ENCODE data around the gene ENPP5. TPM values are rescaled to one million over a fixed set of nuclear protein-coding genes. Genes with fewer than 3 reads are reported as not detected.

The ENPP5 gene, protein sequence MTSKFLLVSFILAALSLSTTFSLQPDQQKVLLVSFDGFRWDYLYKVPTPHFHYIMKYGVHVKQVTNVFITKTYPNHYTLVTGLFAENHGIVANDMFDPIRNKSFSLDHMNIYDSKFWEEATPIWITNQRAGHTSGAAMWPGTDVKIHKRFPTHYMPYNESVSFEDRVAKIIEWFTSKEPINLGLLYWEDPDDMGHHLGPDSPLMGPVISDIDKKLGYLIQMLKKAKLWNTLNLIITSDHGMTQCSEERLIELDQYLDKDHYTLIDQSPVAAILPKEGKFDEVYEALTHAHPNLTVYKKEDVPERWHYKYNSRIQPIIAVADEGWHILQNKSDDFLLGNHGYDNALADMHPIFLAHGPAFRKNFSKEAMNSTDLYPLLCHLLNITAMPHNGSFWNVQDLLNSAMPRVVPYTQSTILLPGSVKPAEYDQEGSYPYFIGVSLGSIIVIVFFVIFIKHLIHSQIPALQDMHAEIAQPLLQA
- total RNA-seq (2022; extraction: Qiagen RNA extraction; ENCODE audit: low read depth) = not detected in 5 replicates

DNA sequence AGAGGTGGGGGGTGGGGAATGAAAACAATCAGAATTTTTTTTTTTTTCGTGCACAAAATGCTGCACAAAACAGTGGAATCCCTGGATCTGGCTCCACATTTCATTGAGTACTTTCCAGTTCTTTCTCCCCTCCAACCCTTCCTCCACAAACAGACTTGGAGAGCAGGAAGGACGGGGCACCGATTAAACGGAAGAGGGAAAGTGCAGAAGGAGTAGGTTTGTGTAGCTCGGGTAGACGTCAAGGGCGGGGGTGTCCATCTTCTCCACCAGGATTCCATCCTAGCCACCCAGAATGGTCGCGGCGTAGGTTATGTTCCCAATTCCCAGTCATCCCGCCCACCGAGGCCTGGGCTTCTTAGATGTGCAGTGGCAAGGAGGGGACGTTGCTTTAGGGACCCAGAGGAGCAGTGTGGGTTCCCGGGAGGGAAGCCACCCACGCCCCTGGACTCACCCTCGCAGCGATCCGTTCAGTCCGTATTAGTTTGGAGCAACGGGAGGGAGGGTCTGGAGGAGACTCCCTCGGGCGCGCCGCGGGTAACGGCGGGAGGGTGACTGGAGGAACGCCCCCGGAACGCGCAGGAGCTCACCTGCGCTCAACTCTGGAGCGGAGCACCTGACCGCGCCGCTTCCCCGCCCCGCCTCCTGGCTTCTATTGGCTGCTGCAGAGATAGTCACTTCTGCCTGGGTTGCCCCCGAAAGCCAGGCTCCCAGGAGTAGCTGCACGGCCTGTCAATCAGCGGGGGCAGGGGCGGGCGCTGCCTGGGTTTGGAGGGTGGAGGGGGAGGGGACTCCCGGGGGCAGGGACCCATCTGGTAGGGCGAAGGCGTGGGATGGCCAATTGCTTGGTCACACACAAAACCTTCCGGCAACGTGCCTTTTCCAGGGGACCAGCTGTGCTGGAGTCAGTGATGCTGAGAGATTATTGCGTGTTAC, at the start of gene ENPP5:
Gene ENPP5, minus strand, starts transcription at position 624 of the 933 bp plus-strand sequence. CDS start 2,718 bp downstream, outside the sequence.

DNA sequence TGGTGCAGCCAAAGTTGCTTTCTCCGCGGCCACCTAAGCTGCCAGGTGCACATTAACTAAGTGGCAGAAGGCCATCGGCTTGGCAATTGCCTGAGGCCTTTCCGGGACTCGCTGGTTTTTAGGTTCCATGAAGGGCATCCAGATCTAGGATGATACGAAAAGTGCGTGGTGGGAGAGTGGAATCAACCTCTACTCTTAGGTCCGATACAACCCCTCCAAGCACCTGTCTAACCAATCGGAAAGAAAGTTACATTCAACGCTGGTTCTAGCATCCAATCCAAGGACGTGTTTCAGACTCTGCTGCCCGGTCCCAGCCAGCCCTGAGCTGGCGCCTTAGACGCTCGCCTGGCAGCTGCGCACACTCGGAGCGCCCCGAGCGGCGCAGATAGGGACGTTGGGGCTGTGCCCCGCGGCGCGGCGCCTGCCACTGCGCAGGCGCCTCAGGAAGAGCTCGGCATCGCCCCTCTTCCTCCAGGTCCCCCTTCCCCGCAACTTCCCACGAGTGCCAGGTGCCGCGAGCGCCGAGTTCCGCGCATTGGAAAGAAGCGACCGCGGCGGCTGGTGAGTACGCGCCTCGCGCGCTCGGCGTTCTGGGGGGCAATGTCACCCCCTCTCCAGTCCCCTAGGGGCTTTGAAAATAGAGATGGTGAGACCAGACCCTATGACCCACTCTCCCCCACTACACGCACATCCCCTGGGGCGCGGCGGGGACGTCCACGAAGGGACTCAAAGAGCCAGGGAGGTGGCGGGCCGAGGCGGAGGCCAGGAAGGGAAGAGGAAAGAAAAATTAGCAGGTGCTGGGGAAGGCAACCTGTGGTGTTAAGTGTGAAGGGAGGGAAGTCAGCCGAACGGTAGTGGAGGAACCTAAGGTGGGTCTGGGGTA, 40.9 kb downstream of the ENPP5 start, which contains the start of gene ENPP4:
Gene ENPP4, plus strand, starts transcription at position 361 of the 883 bp plus-strand sequence. CDS start 9,595 bp downstream, outside the sequence.

Other genes with a start within 250 kb of the ENPP5 start
- gene CLIC5, start 155.1 kb downstream of the ENPP5 start, total RNA-seq (2022; extraction: Qiagen RNA extraction; ENCODE audit: low read depth) = 0.10 TPM in 1 of 5 replicates, not detected in the others
- 0.11 to 0.41 TPM (median 0.25 TPM) in 5 replicates for gene ENPP4, start 41.0 kb downstream of the ENPP5 start, total RNA-seq (2022; extraction: Qiagen RNA extraction; ENCODE audit: low read depth)